ENCODE results near the gene TTC7B. TPM values are rescaled to one million over a fixed set of nuclear protein-coding genes. Genes with fewer than 3 reads are reported as not detected.

TTC7B gene
- total RNA-seq, 1 donor from 2014 or later = 2.4 TPM

GRCh38 chr14:90724866-90725265 lies 91.4 kb downstream of the TTC7B start:
- Mint-ChIP-seq H3K27me3 (peaks cover 3% of the 10 kb centered on the region), H3K9me3 (no peaks in the 10 kb centered on the region), H3K4me3 (no peak overlapping the region), H3K4me1 (no peaks in the 10 kb centered on the region), H3K27ac (no peak overlapping the region), H3K36me3 (ENCODE audit: low read depth) (no peaks in the 10 kb centered on the region)
- no peak for DNase-seq
- intact Hi-C loops (cut with micrococcal nuclease) = no loop called here

GRCh38 chr14:90722590-90722989 lies 93.6 kb downstream of the TTC7B start:
- H3K9me3 Mint-ChIP-seq = no peaks in the 10 kb centered on the region
- H3K36me3 Mint-ChIP-seq (ENCODE audit: low read depth) = no peaks in the 10 kb centered on the region
- no peaks in the 10 kb centered on the region for H3K4me1 Mint-ChIP-seq
- intact Hi-C loops (cut with micrococcal nuclease) = no loop called here
- no peak overlapping the region for H3K4me3 Mint-ChIP-seq
- H3K27ac Mint-ChIP-seq = no peak overlapping the region
- H3K27me3 Mint-ChIP-seq = peaks cover 3% of the 10 kb centered on the region
- DNase-seq = no peak

- Mint-ChIP-seq H3K36me3 (ENCODE audit: low read depth) (no peaks in the 10 kb centered on the region), H3K9me3 (no peaks in the 10 kb centered on the region), H3K4me3 (no peak overlapping the region), H3K27me3 (peaks cover 3% of the 10 kb centered on the region), H3K27ac (no peak overlapping the region), H3K4me1 (no peaks in the 10 kb centered on the region)
- DNase-seq = no peak
- intact Hi-C loops (cut with micrococcal nuclease) = no loop called here
These were observed 94.5 kb downstream of the TTC7B start for GRCh38 chr14:90721619-90722305.

- peaks cover 3% of the 10 kb centered on the region for H3K27me3 Mint-ChIP-seq
- H3K36me3 Mint-ChIP-seq (ENCODE audit: low read depth) = no peaks in the 10 kb centered on the region
- no peak overlapping the region for H3K27ac Mint-ChIP-seq
- H3K4me1 Mint-ChIP-seq = no peaks in the 10 kb centered on the region
- no peak for DNase-seq
- no peaks in the 10 kb centered on the region for H3K9me3 Mint-ChIP-seq
- no peak overlapping the region for H3K4me3 Mint-ChIP-seq
- intact Hi-C loops (cut with micrococcal nuclease) = no loop called here
These were observed 95.4 kb downstream of the TTC7B start for GRCh38 chr14:90720832-90721231.

- intact Hi-C loops (cut with micrococcal nuclease) = no loop called here
- Mint-ChIP-seq H3K9me3 (no peaks in the 10 kb centered on the region), H3K4me1 (no peaks in the 10 kb centered on the region), H3K4me3 (no peak overlapping the region), H3K27ac (no peak overlapping the region), H3K27me3 (peaks cover 3% of the 10 kb centered on the region), H3K36me3 (ENCODE audit: low read depth) (no peaks in the 10 kb centered on the region)
- no peak for DNase-seq
These were observed 95.9 kb downstream of the TTC7B start for GRCh38 chr14:90720336-90720735.

- no peak for DNase-seq
- Mint-ChIP-seq H3K4me1 (no peaks in the 10 kb centered on the region), H3K9me3 (no peaks in the 10 kb centered on the region), H3K4me3 (no peak overlapping the region), H3K27me3 (peaks cover 3% of the 10 kb centered on the region), H3K27ac (no peak overlapping the region), H3K36me3 (ENCODE audit: low read depth) (no peaks in the 10 kb centered on the region)
- intact Hi-C loops (cut with micrococcal nuclease) = no loop called here
These were observed 98.3 kb downstream of the TTC7B start for GRCh38 chr14:90717916-90718315.

- H3K4me1 Mint-ChIP-seq = no peaks in the 10 kb centered on the region
- intact Hi-C loops (cut with micrococcal nuclease) = no loop called here
- H3K36me3 Mint-ChIP-seq (ENCODE audit: low read depth) = no peaks in the 10 kb centered on the region
- H3K27me3 Mint-ChIP-seq = peaks cover 4% of the 10 kb centered on the region
- H3K4me3 Mint-ChIP-seq = no peak overlapping the region
- H3K9me3 Mint-ChIP-seq = no peaks in the 10 kb centered on the region
- H3K27ac Mint-ChIP-seq = no peak overlapping the region
- DNase-seq = no peak
These were observed 100.2 kb downstream of the TTC7B start for GRCh38 chr14:90715993-90716392.

- Mint-ChIP-seq H3K9me3 (no peaks in the 10 kb centered on the region), H3K4me1 (no peaks in the 10 kb centered on the region), H3K36me3 (ENCODE audit: low read depth) (no peaks in the 10 kb centered on the region), H3K4me3 (no peak overlapping the region), H3K27ac (no peak overlapping the region), H3K27me3 (peaks cover 5% of the 10 kb centered on the region)
- intact Hi-C loops (cut with micrococcal nuclease) = no loop called here
- no peak for DNase-seq
These were observed 100.7 kb downstream of the TTC7B start for GRCh38 chr14:90715495-90715894.

GRCh38 chr14:90714811-90715210 lies 101.4 kb downstream of the TTC7B start:
- Mint-ChIP-seq H3K27ac (no peak overlapping the region), H3K9me3 (no peaks in the 10 kb centered on the region)

GRCh38 chr14:90704738-90705392 lies 111.4 kb downstream of the TTC7B start:
- Mint-ChIP-seq H3K36me3 (ENCODE audit: low read depth) (no peaks in the 10 kb centered on the region), H3K9me3 (no peaks in the 10 kb centered on the region), H3K4me1 (peaks cover 4% of the 10 kb centered on the region), H3K27me3 (peaks cover 8% of the 10 kb centered on the region), H3K27ac (no peak overlapping the region), H3K4me3 (no peak overlapping the region)
- no peak for DNase-seq
- intact Hi-C loops (cut with micrococcal nuclease) = no loop called here

More at GRCh38 chr14:90714811-90715210, 101.4 kb downstream of the TTC7B start:
- H3K4me1 Mint-ChIP-seq = no peaks in the 10 kb centered on the region
- peaks cover 11% of the 10 kb centered on the region for H3K27me3 Mint-ChIP-seq
- intact Hi-C loops (cut with micrococcal nuclease) = no loop called here
- H3K36me3 Mint-ChIP-seq (ENCODE audit: low read depth) = no peaks in the 10 kb centered on the region
- DNase-seq = no peak
- no peak overlapping the region for H3K4me3 Mint-ChIP-seq

- no peak for DNase-seq
- Mint-ChIP-seq H3K9me3 (no peaks in the 10 kb centered on the region), H3K4me1 (peaks cover 4% of the 10 kb centered on the region), H3K27ac (no peak overlapping the region), H3K4me3 (no peak overlapping the region), H3K36me3 (ENCODE audit: low read depth) (no peaks in the 10 kb centered on the region), H3K27me3 (peaks cover 8% of the 10 kb centered on the region)
- intact Hi-C loops (cut with micrococcal nuclease) = no loop called here
These were observed 112.1 kb downstream of the TTC7B start for GRCh38 chr14:90703841-90704737.

- DNase-seq = no peak
- intact Hi-C loops (cut with micrococcal nuclease) = no loop called here
- H3K27ac Mint-ChIP-seq = no peak overlapping the region
- H3K9me3 Mint-ChIP-seq = no peaks in the 10 kb centered on the region
- peaks cover 5% of the 10 kb centered on the region for H3K4me1 Mint-ChIP-seq
- no peaks in the 10 kb centered on the region for H3K36me3 Mint-ChIP-seq (ENCODE audit: low read depth)
- no peak overlapping the region for H3K4me3 Mint-ChIP-seq
- peaks cover 4% of the 10 kb centered on the region for H3K27me3 Mint-ChIP-seq
These were observed 115.1 kb downstream of the TTC7B start for GRCh38 chr14:90700933-90701776.

GRCh38 chr14:90699016-90699415 lies 117.2 kb downstream of the TTC7B start:
- no peak for DNase-seq
- H3K27me3 Mint-ChIP-seq = no peaks in the 10 kb centered on the region
- H3K4me3 Mint-ChIP-seq = no peak overlapping the region
- peaks cover 5% of the 10 kb centered on the region for H3K4me1 Mint-ChIP-seq
- no peak overlapping the region for H3K27ac Mint-ChIP-seq
- H3K36me3 Mint-ChIP-seq (ENCODE audit: low read depth) = no peaks in the 10 kb centered on the region
- no peaks in the 10 kb centered on the region for H3K9me3 Mint-ChIP-seq
- intact Hi-C loops (cut with micrococcal nuclease) = loop anchor here (5.0 to 10.0 kb wide), 3 partner anchors 42 to 164 kb away; no protein-coding TSS in a partner anchor
